HepG2 (cell line): Measurements from ENCODE around the gene RAB11FIP5. TPM values are rescaled to one million over a fixed set of nuclear protein-coding genes. Genes with fewer than 3 reads are reported as not detected.

Experiments
- CBX2 ChIP-seq, 2 experiments: fragments of 200-600 bp in 1 of 2; sonication (generic); formaldehyde crosslinking in 1 of 2; IDR thresholded peaks; 2 replicates each; pipeline versions ENCODE4 v1.7.0 to v1.8.1; 2018 to 2022; ENCODE audit warnings: low read depth in 2 of 2, low read length in 1 of 2, mild to moderate bottlenecking in 1 of 2, missing genetic modification reagents in 1 of 2
- ETS1 ChIP-seq: sonication (generic); formaldehyde crosslinking; IDR thresholded peaks from 2 replicates; pipeline ENCODE4 v1.4.0; 2020; ENCODE audit warnings: missing genetic modification reagents
- NPAS2 ChIP-seq: sonication (generic); formaldehyde crosslinking; IDR thresholded peaks from 2 replicates; pipeline ENCODE4 v1.8.0; 2022; ENCODE audit warnings: mild to moderate bottlenecking, missing genetic modification reagents, borderline replicate concordance
- RAD21 ChIP-seq: fragments of 450-650 bp; formaldehyde crosslinking; IDR thresholded peaks from 2 replicates; pipeline ENCODE4 v1.5.0; 2020; ENCODE audit warnings: mild to moderate bottlenecking
- RBM22 ChIP-seq: fragments of 200-400 bp; formaldehyde crosslinking; optimal IDR thresholded peaks from 2 replicates; pipeline ENCODE3; 2017; ENCODE audit warnings: mild to moderate bottlenecking, low read length, moderate library complexity
- SNRNP70 ChIP-seq: fragments of 200-400 bp; formaldehyde crosslinking; IDR thresholded peaks from 2 replicates; pipeline ENCODE4 v1.6.1; 2017; ENCODE audit warnings: mild to moderate bottlenecking, low read depth, low read length, moderate library complexity
- ZNF776 ChIP-seq: sonication (generic); formaldehyde crosslinking; IDR thresholded peaks from 2 replicates; pipeline ENCODE4 v1.4.0; 2020; ENCODE audit warnings: mild to moderate bottlenecking, missing genetic modification reagents
- ZNF878 ChIP-seq: sonication (generic); formaldehyde crosslinking; IDR thresholded peaks from 2 replicates; pipeline ENCODE4 v1.8.1; 2023; ENCODE audit warnings: mild to moderate bottlenecking, missing genetic modification reagents, moderate library complexity
- ZNF891 ChIP-seq: sonication (generic); formaldehyde crosslinking; IDR thresholded peaks from 2 replicates; pipeline ENCODE4 v1.5.0; 2020; ENCODE audit warnings: mild to moderate bottlenecking, missing genetic modification reagents
- polyA plus RNA-seq, 8 experiments: library from polyadenylated mRNA; depleted of rRNA in 3 of 8; stranded (reverse) in 7 of 8; unstranded in 1 of 8; fragments of >200 nt; fragmentation: Illumina TruSeq in 4 of 8; extraction: Trizol in 4 of 8; gene quantifications; 2 replicates each; pipeline versions ENCODE4 v1.2.1 to v1.2.3, GENCODE V29; 2011 to 2016; ENCODE audit warnings: low read depth in 4 of 8, missing spikeins in 1 of 8, mixed read lengths in 1 of 8; ENCODE audit not compliant: insufficient read depth in 1 of 8
- total RNA-seq, 5 experiments: library from RNA; depleted of rRNA; stranded (reverse); fragments of >200 nt; fragmentation: Illumina TruSeq; extraction: Trizol; gene quantifications; 2 replicates each; pipeline ENCODE4 v1.2.3, GENCODE V29; 2016; ENCODE audit warnings: low read depth in 1 of 5
- TF ChIP-seq, protein P1 (sequence below): sonication (generic); formaldehyde crosslinking; IDR thresholded peaks from 2 replicates; pipeline ENCODE4 v1.4.0; 2020; ENCODE audit warnings: mild to moderate bottlenecking, missing genetic modification reagents, borderline replicate concordance
- TF ChIP-seq, protein P2 (sequence below): sonication (generic); formaldehyde crosslinking; IDR thresholded peaks from one replicate; pipeline ENCODE4 v1.5.1; 2020; ENCODE audit warnings: mild to moderate bottlenecking, missing genetic modification reagents; ENCODE audit errors: not compliant biosample characterization

The RAB11FIP5 gene
- total and polyA plus RNA-seq, 2 of the 13 experiments (the other 11 are each of a cell fraction or from before 2014, with no cell fraction given), result 9.4 to 22.9 TPM

- TF ChIP-seq, protein P1, sequence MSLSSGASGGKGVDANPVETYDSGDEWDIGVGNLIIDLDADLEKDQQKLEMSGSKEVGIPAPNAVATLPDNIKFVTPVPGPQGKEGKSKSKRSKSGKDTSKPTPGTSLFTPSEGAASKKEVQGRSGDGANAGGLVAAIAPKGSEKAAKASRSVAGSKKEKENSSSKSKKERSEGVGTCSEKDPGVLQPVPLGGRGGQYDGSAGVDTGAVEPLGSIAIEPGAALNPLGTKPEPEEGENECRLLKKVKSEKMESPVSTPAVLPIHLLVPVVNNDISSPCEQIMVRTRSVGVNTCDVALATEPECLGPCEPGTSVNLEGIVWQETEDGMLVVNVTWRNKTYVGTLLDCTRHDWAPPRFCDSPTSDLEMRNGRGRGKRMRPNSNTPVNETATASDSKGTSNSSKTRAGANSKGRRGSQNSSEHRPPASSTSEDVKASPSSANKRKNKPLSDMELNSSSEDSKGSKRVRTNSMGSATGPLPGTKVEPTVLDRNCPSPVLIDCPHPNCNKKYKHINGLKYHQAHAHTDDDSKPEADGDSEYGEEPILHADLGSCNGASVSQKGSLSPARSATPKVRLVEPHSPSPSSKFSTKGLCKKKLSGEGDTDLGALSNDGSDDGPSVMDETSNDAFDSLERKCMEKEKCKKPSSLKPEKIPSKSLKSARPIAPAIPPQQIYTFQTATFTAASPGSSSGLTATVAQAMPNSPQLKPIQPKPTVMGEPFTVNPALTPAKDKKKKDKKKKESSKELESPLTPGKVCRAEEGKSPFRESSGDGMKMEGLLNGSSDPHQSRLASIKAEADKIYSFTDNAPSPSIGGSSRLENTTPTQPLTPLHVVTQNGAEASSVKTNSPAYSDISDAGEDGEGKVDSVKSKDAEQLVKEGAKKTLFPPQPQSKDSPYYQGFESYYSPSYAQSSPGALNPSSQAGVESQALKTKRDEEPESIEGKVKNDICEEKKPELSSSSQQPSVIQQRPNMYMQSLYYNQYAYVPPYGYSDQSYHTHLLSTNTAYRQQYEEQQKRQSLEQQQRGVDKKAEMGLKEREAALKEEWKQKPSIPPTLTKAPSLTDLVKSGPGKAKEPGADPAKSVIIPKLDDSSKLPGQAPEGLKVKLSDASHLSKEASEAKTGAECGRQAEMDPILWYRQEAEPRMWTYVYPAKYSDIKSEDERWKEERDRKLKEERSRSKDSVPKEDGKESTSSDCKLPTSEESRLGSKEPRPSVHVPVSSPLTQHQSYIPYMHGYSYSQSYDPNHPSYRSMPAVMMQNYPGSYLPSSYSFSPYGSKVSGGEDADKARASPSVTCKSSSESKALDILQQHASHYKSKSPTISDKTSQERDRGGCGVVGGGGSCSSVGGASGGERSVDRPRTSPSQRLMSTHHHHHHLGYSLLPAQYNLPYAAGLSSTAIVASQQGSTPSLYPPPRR (CRISPR knock-in tag), result 0 out of 2 replicates have a peak, but pooled peaks have one; percentile 5
- no peak; the same call in 1 of the 2 replicates for TF ChIP-seq ZNF878 (CRISPR knock-in tag)
- TF ChIP-seq RAD21 (CRISPR knock-in tag), result no peak; the same call in none of the 2 replicates
- TF ChIP-seq, protein P2, sequence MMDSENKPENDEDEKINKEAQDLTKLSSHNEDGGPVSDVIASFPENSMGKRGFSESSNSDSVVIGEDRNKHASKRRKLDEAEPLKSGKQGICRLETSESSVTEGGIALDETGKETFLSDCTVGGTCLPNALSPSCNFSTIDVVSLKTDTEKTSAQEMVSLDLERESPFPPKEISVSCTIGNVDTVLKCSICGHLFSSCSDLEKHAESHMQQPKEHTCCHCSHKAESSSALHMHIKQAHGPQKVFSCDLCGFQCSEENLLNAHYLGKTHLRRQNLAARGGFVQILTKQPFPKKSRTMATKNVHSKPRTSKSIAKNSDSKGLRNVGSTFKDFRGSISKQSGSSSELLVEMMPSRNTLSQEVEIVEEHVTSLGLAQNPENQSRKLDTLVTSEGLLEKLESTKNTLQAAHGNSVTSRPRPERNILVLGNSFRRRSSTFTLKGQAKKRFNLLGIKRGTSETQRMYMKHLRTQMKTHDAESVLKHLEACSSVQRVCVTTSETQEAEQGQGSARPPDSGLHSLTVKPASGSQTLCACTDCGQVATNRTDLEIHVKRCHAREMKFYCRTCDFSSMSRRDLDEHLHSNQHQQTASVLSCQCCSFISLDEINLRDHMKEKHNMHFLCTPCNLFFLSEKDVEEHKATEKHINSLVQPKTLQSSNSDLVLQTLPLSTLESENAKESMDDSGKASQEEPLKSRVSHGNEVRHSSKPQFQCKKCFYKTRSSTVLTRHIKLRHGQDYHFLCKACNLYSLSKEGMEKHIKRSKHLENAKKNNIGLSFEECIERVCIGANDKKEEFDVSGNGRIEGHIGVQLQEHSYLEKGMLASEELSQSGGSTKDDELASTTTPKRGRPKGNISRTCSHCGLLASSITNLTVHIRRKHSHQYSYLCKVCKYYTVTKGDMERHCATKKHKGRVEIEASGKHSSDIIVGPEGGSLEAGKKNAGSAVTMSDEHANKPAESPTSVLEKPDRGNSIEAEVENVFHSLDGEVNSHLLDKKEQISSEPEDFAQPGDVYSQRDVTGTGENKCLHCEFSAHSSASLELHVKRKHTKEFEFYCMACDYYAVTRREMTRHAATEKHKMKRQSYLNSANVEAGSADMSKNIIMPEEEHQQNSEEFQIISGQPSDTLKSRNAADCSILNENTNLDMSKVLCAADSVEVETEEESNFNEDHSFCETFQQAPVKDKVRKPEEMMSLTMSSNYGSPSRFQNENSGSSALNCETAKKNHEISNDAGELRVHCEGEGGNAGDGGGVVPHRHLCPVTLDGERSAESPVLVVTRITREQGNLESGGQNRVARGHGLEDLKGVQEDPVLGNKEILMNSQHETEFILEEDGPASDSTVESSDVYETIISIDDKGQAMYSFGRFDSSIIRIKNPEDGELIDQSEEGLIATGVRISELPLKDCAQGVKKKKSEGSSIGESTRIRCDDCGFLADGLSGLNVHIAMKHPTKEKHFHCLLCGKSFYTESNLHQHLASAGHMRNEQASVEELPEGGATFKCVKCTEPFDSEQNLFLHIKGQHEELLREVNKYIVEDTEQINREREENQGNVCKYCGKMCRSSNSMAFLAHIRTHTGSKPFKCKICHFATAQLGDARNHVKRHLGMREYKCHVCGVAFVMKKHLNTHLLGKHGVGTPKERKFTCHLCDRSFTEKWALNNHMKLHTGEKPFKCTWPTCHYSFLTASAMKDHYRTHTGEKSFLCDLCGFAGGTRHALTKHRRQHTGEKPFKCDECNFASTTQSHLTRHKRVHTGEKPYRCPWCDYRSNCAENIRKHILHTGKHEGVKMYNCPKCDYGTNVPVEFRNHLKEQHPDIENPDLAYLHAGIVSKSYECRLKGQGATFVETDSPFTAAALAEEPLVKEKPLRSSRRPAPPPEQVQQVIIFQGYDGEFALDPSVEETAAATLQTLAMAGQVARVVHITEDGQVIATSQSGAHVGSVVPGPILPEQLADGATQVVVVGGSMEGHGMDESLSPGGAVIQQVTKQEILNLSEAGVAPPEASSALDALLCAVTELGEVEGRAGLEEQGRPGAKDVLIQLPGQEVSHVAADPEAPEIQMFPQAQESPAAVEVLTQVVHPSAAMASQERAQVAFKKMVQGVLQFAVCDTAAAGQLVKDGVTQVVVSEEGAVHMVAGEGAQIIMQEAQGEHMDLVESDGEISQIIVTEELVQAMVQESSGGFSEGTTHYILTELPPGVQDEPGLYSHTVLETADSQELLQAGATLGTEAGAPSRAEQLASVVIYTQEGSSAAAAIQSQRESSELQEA, result peak; percentile 62
- TF ChIP-seq NPAS2, result no peak
- TF ChIP-seq RBM22, result no peak
- TF ChIP-seq CBX2 (IDR thresholded peaks at IDR 0.05; ENCODE audit: low read depth, low read length), result no peak
- no peak for TF ChIP-seq CBX2 (CRISPR knock-in tag; IDR thresholded peaks at IDR 0.05; ENCODE audit: low read depth)
- no peak for TF ChIP-seq SNRNP70
- TF ChIP-seq ZNF776, result peak; percentile 92
- peak; percentile 69 for TF ChIP-seq ZNF891 (CRISPR knock-in tag)
- TF ChIP-seq ETS1, result no peak; the same call in 1 of the 2 replicates
These were observed 479 bp downstream of the RAB11FIP5 start (continued) for GRCh38 chr2:73112026-73112912.
